Measurements from ENCODE around the gene CHAF1B.

Gene CHAF1B

DNA sequence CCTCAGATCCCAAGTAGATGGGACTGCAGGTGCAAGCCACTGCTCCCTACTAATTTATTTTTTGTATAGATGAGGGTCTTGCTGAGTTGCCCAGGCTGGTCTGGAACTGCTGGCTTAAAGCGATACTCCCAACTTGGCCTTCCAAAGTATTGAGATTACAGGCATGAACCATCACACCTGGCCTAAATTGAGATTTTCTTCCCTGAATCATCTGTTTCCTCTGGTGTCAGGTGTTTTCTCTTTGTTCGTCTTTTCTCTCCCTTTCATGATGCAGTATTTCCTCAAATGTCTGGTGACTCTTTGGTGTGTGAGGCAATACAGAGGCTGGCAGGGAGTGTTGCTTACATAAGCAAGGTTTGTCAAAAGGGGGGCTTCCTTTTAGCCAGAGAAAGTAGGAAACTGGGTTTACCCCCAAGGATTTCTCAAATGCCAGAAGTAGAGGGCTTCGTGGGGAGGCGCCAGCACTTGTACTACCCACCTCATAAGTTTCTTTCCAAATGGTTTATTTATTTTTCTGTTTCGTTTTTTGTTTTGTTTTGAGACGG, 67.2 kb downstream of the CHAF1B start:
- Histone ChIP-seq H3K9me3 (ENCODE audit: insufficient read depth, low read length, severe bottlenecking) (no peaks in the 10 kb centered on the region), H3K36me3 (ENCODE audit: insufficient read depth, low read length) (no peaks in the 10 kb centered on the region), H3K27ac (ENCODE audit: low read length) (no peak overlapping the region), H3K27me3 (ENCODE audit: insufficient read depth, low read length, poor library complexity) (no peaks in the 10 kb centered on the region), H4K20me1 (ENCODE audit: insufficient read depth, low read length) (no peaks in the 10 kb centered on the region), H3K4me3 (ENCODE audit: low read depth in 1 of 2, low read length in 2 of 2) (no peak overlapping the region), H3K4me2 (ENCODE audit: insufficient read depth, low read length) (no peak overlapping the region), H3K4me1 (ENCODE audit: insufficient read depth, low read length) (no peaks in the 10 kb centered on the region), H2AFZ (ENCODE audit: low read depth, low read length) (no peak overlapping the region), H3K9ac (ENCODE audit: low read depth, low read length) (no peak overlapping the region), H3K79me2 (ENCODE audit: insufficient read depth, low read length) (no peaks in the 10 kb centered on the region)
- TF ChIP-seq, protein P1, sequence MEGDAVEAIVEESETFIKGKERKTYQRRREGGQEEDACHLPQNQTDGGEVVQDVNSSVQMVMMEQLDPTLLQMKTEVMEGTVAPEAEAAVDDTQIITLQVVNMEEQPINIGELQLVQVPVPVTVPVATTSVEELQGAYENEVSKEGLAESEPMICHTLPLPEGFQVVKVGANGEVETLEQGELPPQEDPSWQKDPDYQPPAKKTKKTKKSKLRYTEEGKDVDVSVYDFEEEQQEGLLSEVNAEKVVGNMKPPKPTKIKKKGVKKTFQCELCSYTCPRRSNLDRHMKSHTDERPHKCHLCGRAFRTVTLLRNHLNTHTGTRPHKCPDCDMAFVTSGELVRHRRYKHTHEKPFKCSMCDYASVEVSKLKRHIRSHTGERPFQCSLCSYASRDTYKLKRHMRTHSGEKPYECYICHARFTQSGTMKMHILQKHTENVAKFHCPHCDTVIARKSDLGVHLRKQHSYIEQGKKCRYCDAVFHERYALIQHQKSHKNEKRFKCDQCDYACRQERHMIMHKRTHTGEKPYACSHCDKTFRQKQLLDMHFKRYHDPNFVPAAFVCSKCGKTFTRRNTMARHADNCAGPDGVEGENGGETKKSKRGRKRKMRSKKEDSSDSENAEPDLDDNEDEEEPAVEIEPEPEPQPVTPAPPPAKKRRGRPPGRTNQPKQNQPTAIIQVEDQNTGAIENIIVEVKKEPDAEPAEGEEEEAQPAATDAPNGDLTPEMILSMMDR (IDR thresholded peaks at IDR 0.05; ENCODE audit: borderline replicate concordance, extremely low read depth, low read length, poor library complexity, severe bottlenecking): no peak
- no peak for TF ChIP-seq EZH2 (IDR thresholded peaks at IDR 0.05; ENCODE audit: borderline replicate concordance, low read depth, low read length, severe bottlenecking)
- DNase-seq (no peak), ATAC-seq (ENCODE audit: insufficient read depth, low read depth) (no peak)

DNA sequence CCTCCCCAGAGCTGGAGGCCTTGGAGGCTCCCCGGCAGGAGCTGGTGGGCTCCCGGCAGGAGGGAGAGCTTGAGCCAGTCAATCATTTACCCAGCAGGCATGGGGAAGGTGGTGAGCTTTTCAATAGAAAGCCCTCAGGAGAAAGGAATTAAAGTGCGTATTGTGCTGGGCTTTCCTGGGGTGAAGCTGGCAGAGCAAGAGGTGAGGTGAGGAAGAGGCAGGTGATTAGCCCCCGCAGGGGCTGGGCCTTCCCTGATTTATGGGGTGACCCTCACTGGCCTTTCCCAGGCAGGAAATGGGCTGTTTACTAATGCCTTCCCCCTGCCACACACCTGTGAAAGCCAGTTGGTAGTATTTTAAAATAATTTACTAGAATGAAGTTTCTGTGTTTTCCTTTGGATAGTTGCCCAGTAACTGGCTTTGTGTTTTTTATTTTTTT, 68.9 kb downstream of the CHAF1B start:
- Histone ChIP-seq H3K4me3 (ENCODE audit: low read depth in 1 of 2, low read length in 2 of 2) (no peak overlapping the region), H3K36me3 (ENCODE audit: insufficient read depth, low read length) (no peaks in the 10 kb centered on the region), H3K4me1 (ENCODE audit: insufficient read depth, low read length) (no peaks in the 10 kb centered on the region), H4K20me1 (ENCODE audit: insufficient read depth, low read length) (no peaks in the 10 kb centered on the region), H3K79me2 (ENCODE audit: insufficient read depth, low read length) (no peaks in the 10 kb centered on the region), H2AFZ (ENCODE audit: low read depth, low read length) (no peak overlapping the region), H3K4me2 (ENCODE audit: insufficient read depth, low read length) (no peak overlapping the region), H3K27me3 (ENCODE audit: insufficient read depth, low read length, poor library complexity) (no peaks in the 10 kb centered on the region), H3K9ac (ENCODE audit: low read depth, low read length) (no peak overlapping the region), H3K27ac (ENCODE audit: low read length) (no peak overlapping the region), H3K9me3 (ENCODE audit: insufficient read depth, low read length, severe bottlenecking) (no peaks in the 10 kb centered on the region)
- ATAC-seq (ENCODE audit: insufficient read depth, low read depth): no peak
- TF ChIP-seq, protein P1 (IDR thresholded peaks at IDR 0.05; ENCODE audit: borderline replicate concordance, extremely low read depth, low read length, poor library complexity, severe bottlenecking): no peak
- TF ChIP-seq EZH2 (IDR thresholded peaks at IDR 0.05; ENCODE audit: borderline replicate concordance, low read depth, low read length, severe bottlenecking): no peak
- no peak for DNase-seq

DNA sequence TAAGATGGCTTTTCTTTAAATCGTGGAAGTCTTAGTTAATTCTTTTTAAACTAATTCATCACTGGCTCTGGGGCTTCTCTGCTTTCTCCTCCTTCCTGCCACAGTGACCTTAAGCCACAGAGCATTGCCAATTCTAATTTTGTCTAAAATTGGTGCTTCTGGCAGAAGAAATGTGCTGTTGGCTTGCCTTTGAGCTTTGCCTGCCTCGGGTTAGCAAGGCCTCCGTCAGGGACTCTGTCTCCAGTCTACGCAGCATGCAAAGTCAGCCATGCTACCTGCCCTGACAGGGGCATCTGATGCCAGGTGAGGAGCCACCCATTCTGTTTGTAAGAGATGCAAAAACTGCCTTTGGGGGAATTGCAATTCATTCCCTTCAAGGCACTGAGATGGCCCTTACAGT, 69.5 kb downstream of the CHAF1B start:
- Histone ChIP-seq H4K20me1 (ENCODE audit: insufficient read depth, low read length) (no peaks in the 10 kb centered on the region), H3K4me1 (ENCODE audit: insufficient read depth, low read length) (no peaks in the 10 kb centered on the region), H3K27ac (ENCODE audit: low read length) (no peak overlapping the region), H2AFZ (ENCODE audit: low read depth, low read length) (no peak overlapping the region), H3K36me3 (ENCODE audit: insufficient read depth, low read length) (no peaks in the 10 kb centered on the region), H3K79me2 (ENCODE audit: insufficient read depth, low read length) (no peaks in the 10 kb centered on the region), H3K4me2 (ENCODE audit: insufficient read depth, low read length) (no peak overlapping the region), H3K27me3 (ENCODE audit: insufficient read depth, low read length, poor library complexity) (no peaks in the 10 kb centered on the region), H3K4me3 (ENCODE audit: low read depth in 1 of 2, low read length in 2 of 2) (no peak overlapping the region), H3K9ac (ENCODE audit: low read depth, low read length) (no peak overlapping the region), H3K9me3 (ENCODE audit: insufficient read depth, low read length, severe bottlenecking) (no peaks in the 10 kb centered on the region)
- TF ChIP-seq EZH2 (IDR thresholded peaks at IDR 0.05; ENCODE audit: borderline replicate concordance, low read depth, low read length, severe bottlenecking): no peak
- TF ChIP-seq, protein P1 (IDR thresholded peaks at IDR 0.05; ENCODE audit: borderline replicate concordance, extremely low read depth, low read length, poor library complexity, severe bottlenecking): no peak
- DNase-seq: no peak
- no peak for ATAC-seq (ENCODE audit: insufficient read depth, low read depth)
